NCI-H526 treated with DMSO at 0.1 percent for 48 hours (cell line): ENCODE data around the gene ZNF337.
"Not testable (repeated sequence)": the region's sequence is repeated elsewhere in the genome, so short reads cannot be mapped to it uniquely, and the experiment has no call there.

Source experiments
- DNase-seq: peaks from one replicate; lab custom pipeline; 2025; lab: John Stamatoyannopoulos, UW

Gene ZNF337

GRCh38 chr20:25696371-25697131, at the start of gene ZNF337:
Gene ZNF337 (minus strand): TSS chr20:25696853. CDS start chr20:25686417, 10,436 bp downstream.
- peak; percentile 95 for DNase-seq

- DNase-seq: no peak
These were observed 49.1 kb upstream of the ZNF337 start for GRCh38 chr20:25745738-25746137.

GRCh38 chr20:25745100-25745499, 48.4 kb upstream of the ZNF337 start:
- no peak for DNase-seq

GRCh38 chr20:25744261-25744660, 47.6 kb upstream of the ZNF337 start:
- no peak for DNase-seq

GRCh38 chr20:25741088-25741487, 44.4 kb upstream of the ZNF337 start:
- no peak for DNase-seq

GRCh38 chr20:25739615-25740320, 43.1 kb upstream of the ZNF337 start:
- no peak for DNase-seq

- DNase-seq: no peak
These were observed 41.5 kb upstream of the ZNF337 start for GRCh38 chr20:25738198-25738597.

- DNase-seq: no peak
These were observed 37.2 kb upstream of the ZNF337 start for GRCh38 chr20:25733903-25734302.

- no peak for DNase-seq
These were observed 34.2 kb upstream of the ZNF337 start for GRCh38 chr20:25730862-25731261.

- DNase-seq: no peak
These were observed 29.7 kb upstream of the ZNF337 start for GRCh38 chr20:25726357-25726756.

GRCh38 chr20:25725639-25726038, 29.0 kb upstream of the ZNF337 start:
- no peak for DNase-seq

- DNase-seq: no peak
These were observed 27.3 kb upstream of the ZNF337 start for GRCh38 chr20:25723975-25724374.

GRCh38 chr20:25720285-25720684, 23.6 kb upstream of the ZNF337 start:
- no peak for DNase-seq

- DNase-seq: peak; percentile 20
These were observed 22.5 kb upstream of the ZNF337 start for GRCh38 chr20:25718896-25719809.

GRCh38 chr20:25707695-25708094, 11.0 kb upstream of the ZNF337 start:
- no peak for DNase-seq

- DNase-seq: no peak
These were observed 10.1 kb upstream of the ZNF337 start for GRCh38 chr20:25706793-25707192.

GRCh38 chr20:25705830-25706351, 9.2 kb upstream of the ZNF337 start:
- no peak for DNase-seq

- DNase-seq: not testable (repeated sequence)
These were observed 7.7 kb upstream of the ZNF337 start for GRCh38 chr20:25704303-25704702.

GRCh38 chr20:25700835-25701234, 4.2 kb upstream of the ZNF337 start:
- not testable (repeated sequence) for DNase-seq

GRCh38 chr20:25699914-25700313, 3.3 kb upstream of the ZNF337 start:
- no peak for DNase-seq

GRCh38 chr20:25697132-25697446, 436 bp upstream of the ZNF337 start:
- DNase-seq: no peak
